Liver (tissue), 3 donors: ENCODE results near the gene JMJD1C.

ENCODE experiments used
- ATF3 ChIP-seq: IDR thresholded peaks from 2 replicates; pipeline ENCODE4 v1.6.1; 2016; ENCODE audit warnings: antibody characterized with exemption
- CTCF ChIP-seq: fragments of 150-350 bp; IDR thresholded peaks from 2 replicates; pipeline ENCODE4 v1.5.1; 2017; ENCODE audit warnings: improper control_type of control experiment, low read depth, low read length; ENCODE audit not compliant: missing input control
- EGR1 ChIP-seq, 2 donors: IDR thresholded peaks; 2 replicates each; pipeline ENCODE4 v1.6.1; 2016 to 2018; ENCODE audit warnings: antibody characterized with exemption in 2 of 2, low read depth in 2 of 2
- GABPA ChIP-seq, 2 donors: IDR thresholded peaks in 1 of 2; conservative IDR thresholded peaks in 1 of 2; 2 replicates each; pipeline ENCODE4 v1.6.1; 2016; ENCODE audit warnings: antibody characterized with exemption in 2 of 2, mild to moderate bottlenecking in 1 of 2, moderate library complexity in 1 of 2
- HNF4A ChIP-seq, 2 donors: conservative IDR thresholded peaks; 2 replicates each; pipeline ENCODE4 v1.6.1; 2016; ENCODE audit warnings: antibody characterized with exemption in 2 of 2, mild to moderate bottlenecking in 2 of 2
- JUND ChIP-seq, 2 donors: IDR thresholded peaks; 2 replicates each; pipeline ENCODE4 v1.6.1; 2016; ENCODE audit warnings: antibody characterized with exemption in 2 of 2
- REST ChIP-seq: IDR thresholded peaks from 2 replicates; pipeline ENCODE4 v1.6.1; 2016; ENCODE audit warnings: antibody characterized with exemption, mild to moderate bottlenecking
- RXRA ChIP-seq, 2 donors: IDR thresholded peaks; 2 replicates each; pipeline ENCODE4 v1.6.1; 2017 to 2018; ENCODE audit warnings: antibody characterized with exemption in 2 of 2, mild to moderate bottlenecking in 1 of 2
- SP1 ChIP-seq: IDR thresholded peaks from 2 replicates; pipeline ENCODE4 v1.6.1; 2018; ENCODE audit warnings: antibody characterized with exemption, mild to moderate bottlenecking
- ZBTB33 ChIP-seq: IDR thresholded peaks from 2 replicates; pipeline ENCODE4 v1.6.1; 2016; ENCODE audit warnings: antibody characterized with exemption
- donor health status: healthy.
- donor health status: healthy.

- no peak for TF ChIP-seq CTCF
- TF ChIP-seq SP1 = no peak
- no peak for TF ChIP-seq ZBTB33
- TF ChIP-seq ATF3 = no peak
- no peak for TF ChIP-seq JUND (IDR thresholded peaks at IDR 0.05)
- TF ChIP-seq REST = no peak
- TF ChIP-seq RXRA (IDR thresholded peaks at IDR 0.05) = no peak
- no peak for TF ChIP-seq HNF4A (conservative IDR thresholded peaks at IDR 0.05)
- no peak for TF ChIP-seq EGR1 (IDR thresholded peaks at IDR 0.05; ENCODE audit: low read depth in 2 of 2)
- TF ChIP-seq GABPA (IDR thresholded peaks at IDR 0.05 in 1 of 2, conservative IDR thresholded peaks at IDR 0.05 in 1 of 2) = no peak
Measured at GRCh38 chr10:63288170-63288569, 177.6 kb downstream of the JMJD1C start.
